Measurements from ENCODE around the gene MAB21L4. TPM values are rescaled to one million over a fixed set of nuclear protein-coding genes. Genes with fewer than 3 reads are reported as not detected.

The MAB21L4 gene
- polyA plus RNA-seq, 1 of the 3 experiments (the other 2 are of a cell fraction), result not detected

- TF ChIP-seq TAF1 (IDR thresholded peaks at IDR 0.05; ENCODE audit: borderline replicate concordance, low read depth, low read length) (no peak), FOSL2 (IDR thresholded peaks at IDR 0.05; ENCODE audit: borderline replicate concordance, low read depth) (no peak), RXRA (IDR thresholded peaks at IDR 0.05; ENCODE audit: borderline replicate concordance, low read depth) (no peak), YY1 (IDR thresholded peaks at IDR 0.05; ENCODE audit: low read depth) (no peak), FOXJ3 (CRISPR knock-in tag; IDR thresholded peaks at IDR 0.05) (no peak)
Observed at GRCh38 chr2:240858871-240859270, 37.1 kb downstream of the MAB21L4 start (continued).

GRCh38 chr2:240858321-240858720 lies 37.6 kb downstream of the MAB21L4 start:
- CTCF ChIA-PET, result interaction anchor here (0.8 to 1.7 kb wide), 5 partner anchors 9 to 56 kb away, joined by 3 to 4 read pairs (median 3); no protein-coding TSS in a partner anchor

GRCh38 chr2:240857039-240858008 lies 38.6 kb downstream of the MAB21L4 start:
- Histone ChIP-seq H3K79me2 (ENCODE audit: insufficient read depth) (no peaks in the 10 kb centered on the region), H3K27me3 (ENCODE audit: insufficient read depth) (peaks cover 12% of the 10 kb centered on the region; the same call in 1 of the 2 replicates), H3K4me2 (no peak overlapping the region), H3K9ac (no peak overlapping the region), H3K4me3 (ENCODE audit: low read depth in 2 of 2, low read length in 1 of 2) (no peak overlapping the region), H3K9me2 (no peaks in the 10 kb centered on the region), H3K4me1 (ENCODE audit: control insufficient read depth in 1 of 2, insufficient read depth in 2 of 2, low read depth in 1 of 2, low read length in 1 of 2) (no peaks in the 10 kb centered on the region), H3F3A (replicated peaks; ENCODE audit: insufficient read depth) (no peaks in the 10 kb centered on the region), H4K20me1 (ENCODE audit: insufficient read depth) (no peaks in the 10 kb centered on the region), H3K9me3 (no peaks in the 10 kb centered on the region), H2AFZ (ENCODE audit: low read depth) (no peak overlapping the region), H3K36me3 (replicated peaks in 1 of 2; ENCODE audit: control insufficient read depth in 1 of 2, insufficient read depth in 2 of 2, low read length in 1 of 2) (no peaks in the 10 kb centered on the region), H3K27ac (ENCODE audit: low read depth in 2 of 2, low read length in 1 of 2) (no peak overlapping the region)
- ChIA-PET POLR2A (no interaction called here), CTCF (interaction anchor here (0.8 to 1.7 kb wide), 5 partner anchors 8 to 57 kb away, joined by 3 to 4 read pairs (median 3); no protein-coding TSS in a partner anchor)
- 74% methylated on average over 13 of the region's 21 CpGs for WGBS (ENCODE audit: low lambda C conversion rate)
- TF ChIP-seq TAF1 (IDR thresholded peaks at IDR 0.05; ENCODE audit: borderline replicate concordance, low read depth, low read length) (no peak), YY1 (IDR thresholded peaks at IDR 0.05; ENCODE audit: low read depth) (no peak), RCOR1 (IDR thresholded peaks at IDR 0.05; ENCODE audit: low read length) (no peak), MAX (IDR thresholded peaks at IDR 0.05; ENCODE audit: low read depth) (no peak), JUND (IDR thresholded peaks at IDR 0.05) (no peak), MXI1 (IDR thresholded peaks at IDR 0.05; ENCODE audit: low read depth, low read length) (no peak), RAD21 (IDR thresholded peaks at IDR 0.05; ENCODE audit: low read length) (no peak)
- DNase-seq, result no peak

More at GRCh38 chr2:240858321-240858720, 37.6 kb downstream of the MAB21L4 start:
- H3K27me3 ChIP-seq (ENCODE audit: insufficient read depth), result peaks cover 15% of the 10 kb centered on the region
- no peaks in the 10 kb centered on the region for H3K4me1 ChIP-seq (ENCODE audit: control insufficient read depth in 1 of 2, insufficient read depth in 2 of 2, low read depth in 1 of 2, low read length in 1 of 2)
- H3K9me2 ChIP-seq, result no peaks in the 10 kb centered on the region
- H4K20me1 ChIP-seq (ENCODE audit: insufficient read depth), result no peaks in the 10 kb centered on the region
- no peak overlapping the region for H3K4me3 ChIP-seq (ENCODE audit: low read depth in 2 of 2, low read length in 1 of 2)
- H3K9me3 ChIP-seq, result no peaks in the 10 kb centered on the region
- no peak for DNase-seq
- H3K4me2 ChIP-seq, result no peak overlapping the region
- no peak overlapping the region for H3K9ac ChIP-seq
- no peak for TF ChIP-seq EP300 (IDR thresholded peaks at IDR 0.05; ENCODE audit: borderline replicate concordance in 1 of 2, low read depth in 1 of 2, low read length in 1 of 2)
- no peak for TF ChIP-seq RXRA (IDR thresholded peaks at IDR 0.05; ENCODE audit: borderline replicate concordance, low read depth)
- no peak for TF ChIP-seq CTCF (IDR thresholded peaks at IDR 0.05)
- no peak for TF ChIP-seq TAF1 (IDR thresholded peaks at IDR 0.05; ENCODE audit: borderline replicate concordance, low read depth, low read length)
- TF ChIP-seq FOXJ3 (CRISPR knock-in tag; IDR thresholded peaks at IDR 0.05), result no peak
- no peaks in the 10 kb centered on the region for H3K36me3 ChIP-seq (replicated peaks in 1 of 2; ENCODE audit: control insufficient read depth in 1 of 2, insufficient read depth in 2 of 2, low read length in 1 of 2)
- 56% methylated on average over 13 of the region's 13 CpGs for WGBS (ENCODE audit: low lambda C conversion rate)
- H3K27ac ChIP-seq (ENCODE audit: low read depth in 2 of 2, low read length in 1 of 2), result no peak overlapping the region
- POLR2A ChIA-PET, result no interaction called here
- H3F3A ChIP-seq (replicated peaks; ENCODE audit: insufficient read depth), result no peaks in the 10 kb centered on the region
- H2AFZ ChIP-seq (ENCODE audit: low read depth), result no peak overlapping the region
- no peaks in the 10 kb centered on the region for H3K79me2 ChIP-seq (ENCODE audit: insufficient read depth)
